ENCODE data around the gene DHDDS.

The DHDDS gene

GRCh38 chr1:26449868-26450267 is 17.7 kb downstream of the DHDDS start:
- H3K27ac ChIP-seq: no peak overlapping the region
- TF ChIP-seq CTCF (IDR thresholded peaks at IDR 0.05) (no peak), ZFX (IDR thresholded peaks at IDR 0.05; ENCODE audit: borderline replicate concordance) (no peak)

- TF ChIP-seq CTCF (IDR thresholded peaks at IDR 0.05) (no peak), ZFX (IDR thresholded peaks at IDR 0.05; ENCODE audit: borderline replicate concordance) (no peak)
- H3K27ac ChIP-seq: no peak overlapping the region
Observed at GRCh38 chr1:26450908-26451307, 18.8 kb downstream of the DHDDS start.

- no peak overlapping the region for H3K27ac ChIP-seq
- TF ChIP-seq CTCF (IDR thresholded peaks at IDR 0.05): no peak
- TF ChIP-seq ZFX (IDR thresholded peaks at IDR 0.05; ENCODE audit: borderline replicate concordance): no peak
Observed at GRCh38 chr1:26452459-26453183, 20.5 kb downstream of the DHDDS start.

DNA sequence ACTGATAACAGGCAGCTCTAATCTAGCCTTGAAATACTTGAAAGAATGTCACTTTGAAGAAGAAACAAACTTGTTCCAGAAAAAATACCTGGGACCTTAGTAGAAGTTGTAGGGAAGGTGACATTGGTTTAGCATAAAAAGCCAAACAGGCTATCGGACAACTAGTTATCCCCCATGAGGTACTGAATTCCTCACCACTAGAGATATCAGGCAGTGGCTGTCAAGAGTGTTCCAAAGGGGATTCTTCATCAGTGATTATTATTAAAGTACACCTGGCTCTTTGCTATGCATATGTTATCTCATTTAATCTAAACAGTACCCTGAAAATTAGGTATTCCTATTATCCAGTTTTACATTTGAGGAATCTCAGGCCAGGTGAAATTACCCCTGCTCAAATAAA is 27.0 kb downstream of the DHDDS start:
- TF ChIP-seq CTCF (IDR thresholded peaks at IDR 0.05) (no peak), ZFX (IDR thresholded peaks at IDR 0.05; ENCODE audit: borderline replicate concordance) (no peak)
- H3K27ac ChIP-seq: no peak overlapping the region; the same call in 1 of the 2 replicates

- no peak overlapping the region; the same call in 1 of the 2 replicates for H3K27ac ChIP-seq
- no peak for TF ChIP-seq CTCF (IDR thresholded peaks at IDR 0.05)
- TF ChIP-seq ZFX (IDR thresholded peaks at IDR 0.05; ENCODE audit: borderline replicate concordance): no peak
Observed at GRCh38 chr1:26459573-26460031, 27.5 kb downstream of the DHDDS start.

GRCh38 chr1:26468911-26469310 is 36.8 kb downstream of the DHDDS start:
- TF ChIP-seq ZFX (IDR thresholded peaks at IDR 0.05; ENCODE audit: borderline replicate concordance): no peak
- TF ChIP-seq CTCF (IDR thresholded peaks at IDR 0.05): no peak
- H3K27ac ChIP-seq: peak overlapping the region; percentile 100

- H3K27ac ChIP-seq: peak overlapping the region; percentile 100
Observed at GRCh38 chr1:26469558-26469957, 37.4 kb downstream of the DHDDS start.

More at GRCh38 chr1:26469558-26469957, 37.4 kb downstream of the DHDDS start:
- TF ChIP-seq ZFX (IDR thresholded peaks at IDR 0.05; ENCODE audit: borderline replicate concordance) (no peak), CTCF (IDR thresholded peaks at IDR 0.05) (no peak)

Data from 22Rv1 (cell line).